Thyroid gland (tissue), 4 donors: ENCODE measurements around the gene GPR158.

Source experiments
- CTCF ChIP-seq, 6 experiments: fragments of 200-600 bp in 3 of 6; fragments of 450-650 bp in 3 of 6; sonication (generic) in 3 of 6; IDR thresholded peaks; one replicate each; pipeline ENCODE4 v1.5.1; 2016 to 2019; ENCODE audit warnings: antibody characterized with exemption in 6 of 6, mild to moderate bottlenecking in 2 of 6, inconsistent platforms in 1 of 6, moderate library complexity in 1 of 6
- POLR2A ChIP-seq, 2 donors: fragments of 450-650 bp; IDR thresholded peaks; one replicate each; pipeline ENCODE4 v1.6.1; 2017; ENCODE audit warnings: antibody characterized with exemption in 2 of 2, mild to moderate bottlenecking in 2 of 2, moderate library complexity in 1 of 2

- no peak for TF ChIP-seq CTCF (IDR thresholded peaks at IDR 0.05)
- TF ChIP-seq POLR2A (IDR thresholded peaks at IDR 0.05) = no peak
Observed at GRCh38 chr10:25642721-25643120, 467.9 kb downstream of the GPR158 start.
